Measurements from ENCODE around the gene ALOX12B. TPM values are rescaled to one million over a fixed set of nuclear protein-coding genes. Genes with fewer than 3 reads are reported as not detected.
"Not testable (repeated sequence)": the region's sequence is repeated elsewhere in the genome, so short reads cannot be mapped to it uniquely, and the experiment has no call there.

Gene ALOX12B
- total RNA-seq, 5 donors from 2014 or later (not counting 1 experiment from before 2014, with no cell fraction given), result 0.63 to 1.1 (median 0.81) TPM; not detected in 1

DNA sequence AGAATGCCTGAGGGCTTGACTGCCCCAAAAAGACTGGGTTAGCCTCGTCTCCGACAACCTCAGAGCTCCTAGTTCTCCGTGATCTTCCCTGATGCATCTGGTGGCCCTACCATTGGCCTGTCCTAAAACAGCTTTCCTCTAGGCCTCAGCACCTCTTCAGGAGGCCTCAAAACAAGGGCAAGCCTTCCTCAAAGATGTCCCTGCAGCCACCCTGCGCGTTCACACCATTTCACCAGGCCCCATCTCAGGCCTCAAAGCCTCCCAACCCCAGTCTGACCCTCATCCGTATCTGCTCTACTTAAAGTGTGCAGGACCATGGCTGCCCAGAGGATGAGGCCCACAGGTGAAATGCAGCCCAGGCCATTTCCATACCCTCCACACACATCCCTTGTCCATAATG lies 23.4 kb upstream of the ALOX12B start:
- DNase-seq (no peak), ATAC-seq (replicated peaks in 1 of 4) (no peak)
- Mint-ChIP-seq H3K4me1 (peaks cover 0 to 4% (median 4%) of the 10 kb centered on the region in 3 donors), H3K27me3 (peaks cover 23 to 38% of the 10 kb centered on the region in 2 donors), H3K9me3 (no peaks in the 10 kb centered on the region), H3K27ac (no peak overlapping the region), H3K36me3 (no peaks in the 10 kb centered on the region), H3K4me3 (peak overlapping the region in 2 of 3 donors; percentile 16 to 47)
- ChIA-PET CTCF (interaction anchor here (0.6 to 2.4 kb wide), 15 partner anchors 8 to 789 kb away, joined by 3 to 14 read pairs (median 5); no protein-coding TSS in a partner anchor), POLR2A (interaction anchor here (0.6 to 0.9 kb wide), 2 partner anchors 31 to 436 kb away, joined by 3 to 5 read pairs; no protein-coding TSS in a partner anchor)
- Histone ChIP-seq H3K4me1 (ENCODE audit: control insufficient read depth in 1 of 2, extremely low read depth in 1 of 2, insufficient read depth in 2 of 2, low read length in 2 of 2) (peaks cover 0 to 10% of the 10 kb centered on the region in 2 experiments), H3K27ac (ENCODE audit: low read length) (no peak overlapping the region), H3K36me3 (ENCODE audit: control insufficient read depth in 2 of 2, extremely low read depth in 1 of 2, insufficient read depth in 1 of 2, low read length in 1 of 2) (no peaks in the 10 kb centered on the region), H3K9me3 (no peaks in the 10 kb centered on the region), H3K27me3 (replicated peaks in 1 of 2; ENCODE audit: control insufficient read depth in 2 of 2, extremely low read depth in 1 of 2, insufficient read depth in 2 of 2, low read length in 1 of 2) (peaks cover 8 to 70% of the 10 kb centered on the region in 2 experiments), H3K4me3 (ENCODE audit: control insufficient read depth in 1 of 2, extremely low read depth in 1 of 2, low read length in 1 of 2) (no peak overlapping the region)
- WGBS (ENCODE audit: insufficient coverage), result 96% methylated on average over 6 of the region's 6 CpGs

DNA sequence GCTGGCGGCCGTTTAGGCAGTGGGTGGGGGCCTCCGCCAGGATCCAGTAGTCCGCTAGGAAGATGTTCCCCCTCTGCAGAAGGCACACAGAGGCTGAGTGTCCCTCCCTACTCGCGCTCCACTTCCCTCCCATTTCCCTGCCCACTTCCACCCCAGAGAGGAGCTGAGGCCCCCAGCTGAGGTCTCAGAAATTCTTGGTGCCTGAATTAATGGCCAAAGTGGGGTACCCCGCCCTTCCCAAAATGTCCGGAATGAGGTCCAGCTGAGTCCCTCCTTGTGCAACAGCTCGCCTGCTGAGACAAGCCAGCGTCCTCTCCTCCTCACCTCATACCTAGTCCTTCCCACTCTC lies 22.9 kb upstream of the ALOX12B start:
- Histone ChIP-seq H3K9me3 (no peaks in the 10 kb centered on the region), H3K4me1 (ENCODE audit: control insufficient read depth in 1 of 2, extremely low read depth in 1 of 2, insufficient read depth in 2 of 2, low read length in 2 of 2) (peaks cover 0 to 10% of the 10 kb centered on the region in 2 experiments), H3K4me3 (ENCODE audit: control insufficient read depth in 1 of 2, extremely low read depth in 1 of 2, low read length in 1 of 2) (peak overlapping the region in 1 of 2 donors; percentile 46), H3K27ac (ENCODE audit: low read length) (no peak overlapping the region), H3K36me3 (ENCODE audit: control insufficient read depth in 2 of 2, extremely low read depth in 1 of 2, insufficient read depth in 1 of 2, low read length in 1 of 2) (no peaks in the 10 kb centered on the region), H3K27me3 (replicated peaks in 1 of 2; ENCODE audit: control insufficient read depth in 2 of 2, extremely low read depth in 1 of 2, insufficient read depth in 2 of 2, low read length in 1 of 2) (peaks cover 5 to 66% of the 10 kb centered on the region in 2 experiments)
- Mint-ChIP-seq H3K9me3 (no peaks in the 10 kb centered on the region), H3K4me1 (peaks cover 0 to 4% (median 4%) of the 10 kb centered on the region in 3 donors), H3K36me3 (no peaks in the 10 kb centered on the region), H3K27me3 (peaks cover 20 to 34% of the 10 kb centered on the region in 2 donors), H3K27ac (no peak overlapping the region), H3K4me3 (peak overlapping the region in 2 of 3 donors; percentile 47 to 60)
- 36% methylated on average over 4 of the region's 10 CpGs for WGBS (ENCODE audit: insufficient coverage)
- ATAC-seq (replicated peaks in 1 of 4) (no peak), DNase-seq (no peak)
- POLR2A ChIA-PET, result interaction anchor here (0.6 to 0.9 kb wide), 2 partner anchors 31 to 435 kb away, joined by 3 to 5 read pairs; no protein-coding TSS in a partner anchor
- CTCF ChIA-PET, result interaction anchor here (0.6 to 2.4 kb wide), 18 partner anchors 9 to 789 kb away, joined by 3 to 14 read pairs (median 5); no protein-coding TSS in a partner anchor

DNA sequence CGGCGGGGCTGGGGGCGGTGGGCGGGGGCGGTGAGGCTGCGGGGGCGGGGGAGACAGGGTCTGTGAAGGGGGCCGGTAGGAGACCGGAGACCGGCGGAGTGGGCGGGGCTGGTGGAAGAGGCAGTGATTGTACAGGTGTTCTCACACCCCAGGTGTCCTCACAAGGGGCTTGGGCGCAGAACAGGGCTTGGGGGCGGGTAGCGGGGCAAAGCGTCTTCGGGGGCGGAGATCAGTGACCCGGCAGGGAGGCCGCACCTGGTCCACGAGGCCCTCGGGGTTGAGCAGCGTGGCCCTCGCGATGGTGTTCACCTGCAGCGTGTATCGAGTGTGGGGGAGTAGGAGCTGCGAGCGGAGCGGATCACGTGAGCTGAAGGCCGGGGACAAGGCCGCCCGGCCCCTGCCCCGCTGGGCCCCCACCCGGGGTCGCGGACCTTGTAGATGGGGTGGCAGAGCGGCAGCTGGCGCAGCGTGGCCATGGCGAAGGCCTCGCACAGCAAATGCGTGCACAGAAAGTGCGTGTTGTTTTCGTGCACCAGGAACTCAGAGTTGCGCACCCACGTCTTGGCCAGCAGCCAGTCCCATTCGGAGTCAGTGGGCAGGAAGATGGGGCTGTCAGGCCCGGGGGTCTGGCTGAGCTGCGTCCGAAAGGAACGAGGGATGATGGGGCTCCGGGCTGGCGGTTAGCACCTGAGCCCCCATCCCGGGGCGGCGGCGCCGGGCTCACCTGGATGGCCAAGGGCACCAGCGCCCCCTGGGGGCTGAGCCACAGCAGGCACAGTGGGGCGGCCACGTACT lies 22.3 kb upstream of the ALOX12B start:
- Mint-ChIP-seq H3K9me3 (no peaks in the 10 kb centered on the region), H3K36me3 (no peaks in the 10 kb centered on the region), H3K4me1 (peaks cover 0 to 4% (median 4%) of the 10 kb centered on the region in 3 donors), H3K4me3 (peak overlapping the region; percentile 60 to 73 (median 68)), H3K27me3 (peaks cover 14 to 29% of the 10 kb centered on the region in 2 donors), H3K27ac (no peak overlapping the region)
- no peak overlapping the region for H3K27ac ChIP-seq (ENCODE audit: low read length)
- ATAC-seq (replicated peaks in 1 of 4) (peak; percentile 95 to 98 (median 98)), DNase-seq (peak; percentile 60 to 90 (median 77))
- H3K4me1 ChIP-seq (ENCODE audit: control insufficient read depth in 1 of 2, extremely low read depth in 1 of 2, insufficient read depth in 2 of 2, low read length in 2 of 2), result peaks cover 0 to 10% of the 10 kb centered on the region in 2 experiments
- peak overlapping the region; percentile 46 to 59 for H3K4me3 ChIP-seq (ENCODE audit: control insufficient read depth in 1 of 2, extremely low read depth in 1 of 2, low read length in 1 of 2)
- 18% methylated on average over 54 of the region's 63 CpGs for WGBS (ENCODE audit: insufficient coverage)
- POLR2A ChIA-PET, result interaction anchor here in 1 of 2 donors (0.9 kb wide), 1 partner anchor 30 kb away, joined by 3 read pairs; no protein-coding TSS in a partner anchor
- CTCF ChIA-PET, result interaction anchor here (0.7 to 2.4 kb wide), 14 partner anchors 10 to 138 kb away, joined by 3 to 14 read pairs (median 6); no protein-coding TSS in a partner anchor
- peaks cover 0 to 63% of the 10 kb centered on the region in 2 experiments for H3K27me3 ChIP-seq (replicated peaks in 1 of 2; ENCODE audit: control insufficient read depth in 2 of 2, extremely low read depth in 1 of 2, insufficient read depth in 2 of 2, low read length in 1 of 2)
- no peaks in the 10 kb centered on the region for H3K9me3 ChIP-seq
- H3K36me3 ChIP-seq (ENCODE audit: control insufficient read depth in 2 of 2, extremely low read depth in 1 of 2, insufficient read depth in 1 of 2, low read length in 1 of 2), result no peaks in the 10 kb centered on the region

DNA sequence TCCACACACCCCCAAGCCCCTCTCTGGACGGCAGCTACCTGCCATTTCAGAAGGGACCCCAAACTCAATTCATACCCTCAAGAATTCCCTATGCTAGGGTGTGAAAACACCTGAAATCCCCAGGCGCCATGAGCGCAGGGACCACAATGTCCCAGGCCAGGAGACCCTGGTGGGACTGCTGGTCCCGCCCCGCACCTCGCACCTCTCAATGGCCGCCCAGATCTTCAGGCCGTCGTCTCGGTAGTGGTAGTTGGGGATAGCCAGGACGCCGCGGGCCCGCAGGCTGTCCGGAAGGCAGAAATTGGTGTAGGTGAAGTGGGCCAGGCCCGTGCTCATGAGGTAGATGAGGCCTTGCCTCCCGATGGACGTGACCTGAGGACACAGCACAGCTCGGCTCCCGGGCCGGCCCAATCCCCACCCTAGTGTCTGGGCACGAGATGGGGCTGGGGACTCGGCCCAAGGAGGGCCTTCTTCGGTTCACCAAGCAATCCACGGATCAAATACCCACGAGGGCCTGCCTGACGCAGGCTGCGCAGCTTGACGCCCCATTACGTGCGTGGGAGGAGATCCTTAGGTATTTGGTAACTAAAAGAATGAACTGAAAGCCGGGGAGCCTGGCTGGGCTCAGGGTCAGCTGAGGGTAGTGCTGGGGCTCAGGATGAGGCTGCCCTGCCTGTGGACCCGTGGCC lies 21.6 kb upstream of the ALOX12B start:
- peaks cover 0 to 4% (median 4%) of the 10 kb centered on the region in 3 donors for H3K4me1 Mint-ChIP-seq
- ChIA-PET POLR2A (no interaction called here), CTCF (interaction anchor here (1.0 to 2.4 kb wide), 6 partner anchors 10 to 49 kb away, joined by 6 to 14 read pairs (median 12); no protein-coding TSS in a partner anchor)
- Histone ChIP-seq H3K27ac (ENCODE audit: low read length) (no peak overlapping the region), H3K4me1 (ENCODE audit: control insufficient read depth in 1 of 2, extremely low read depth in 1 of 2, insufficient read depth in 2 of 2, low read length in 2 of 2) (peaks cover 0 to 10% of the 10 kb centered on the region in 2 experiments), H3K4me3 (ENCODE audit: control insufficient read depth in 1 of 2, extremely low read depth in 1 of 2, low read length in 1 of 2) (no peak overlapping the region), H3K9me3 (no peaks in the 10 kb centered on the region), H3K36me3 (ENCODE audit: control insufficient read depth in 2 of 2, extremely low read depth in 1 of 2, insufficient read depth in 1 of 2, low read length in 1 of 2) (no peaks in the 10 kb centered on the region), H3K27me3 (replicated peaks in 1 of 2; ENCODE audit: control insufficient read depth in 2 of 2, extremely low read depth in 1 of 2, insufficient read depth in 2 of 2, low read length in 1 of 2) (peaks cover 0 to 61% of the 10 kb centered on the region in 2 experiments)
- ATAC-seq (replicated peaks in 1 of 4) (no peak), DNase-seq (no peak)
- peak overlapping the region in 2 of 3 donors; percentile 13 to 60 for H3K4me3 Mint-ChIP-seq
- 90% methylated on average over 21 of the region's 33 CpGs for WGBS (ENCODE audit: insufficient coverage)
- no peaks in the 10 kb centered on the region for H3K9me3 Mint-ChIP-seq
- H3K36me3 Mint-ChIP-seq, result no peaks in the 10 kb centered on the region
- H3K27ac Mint-ChIP-seq, result no peak overlapping the region
- peaks cover 7 to 22% of the 10 kb centered on the region in 2 donors for H3K27me3 Mint-ChIP-seq

DNA sequence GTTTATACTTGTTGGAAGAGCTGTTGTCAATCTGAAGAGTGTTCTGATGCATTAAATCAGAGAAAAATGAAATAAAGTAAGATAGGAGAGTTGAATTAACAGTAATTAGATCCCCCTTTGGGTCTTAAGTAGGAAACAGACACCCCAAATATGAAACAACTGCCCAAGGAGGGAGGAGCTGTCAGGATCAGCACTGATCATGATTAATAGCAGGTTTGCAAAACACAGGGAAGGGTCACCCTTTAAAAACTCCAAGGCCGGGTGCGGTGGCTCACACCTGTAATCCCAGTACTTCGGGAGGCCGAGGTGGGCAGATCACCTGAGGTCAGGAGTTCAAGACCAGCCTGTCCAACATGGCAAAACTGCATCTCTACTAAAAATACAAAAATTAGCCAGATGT lies 19.5 kb upstream of the ALOX12B start:
- ChIA-PET CTCF (interaction anchor here in 1 of 2 donors (0.6 kb wide), 1 partner anchor 137 kb away, joined by 4 read pairs; no protein-coding TSS in a partner anchor), POLR2A (interaction anchor here in 1 of 2 donors (1.3 kb wide), 1 partner anchor 23 kb away, joined by 3 read pairs; no protein-coding TSS in a partner anchor)
- not testable (repeated sequence) for H3K27ac ChIP-seq (ENCODE audit: low read length); H3K9me3 Mint-ChIP-seq; H3K4me3 ChIP-seq (ENCODE audit: control insufficient read depth in 1 of 2, extremely low read depth in 1 of 2, low read length in 1 of 2); DNase-seq; H3K9me3 ChIP-seq; H3K36me3 Mint-ChIP-seq; H3K4me1 Mint-ChIP-seq; H3K36me3 ChIP-seq (ENCODE audit: control insufficient read depth in 2 of 2, extremely low read depth in 1 of 2, insufficient read depth in 1 of 2, low read length in 1 of 2); H3K27ac Mint-ChIP-seq; H3K4me3 Mint-ChIP-seq; H3K27me3 Mint-ChIP-seq; ATAC-seq (replicated peaks in 1 of 4)
- H3K4me1 ChIP-seq (ENCODE audit: control insufficient read depth in 1 of 2, extremely low read depth in 1 of 2, insufficient read depth in 2 of 2, low read length in 2 of 2), result peaks cover 0 to 10% of the 10 kb centered on the region in 2 experiments
- H3K27me3 ChIP-seq (replicated peaks in 1 of 2; ENCODE audit: control insufficient read depth in 2 of 2, extremely low read depth in 1 of 2, insufficient read depth in 2 of 2, low read length in 1 of 2), result peaks cover 0 to 50% of the 10 kb centered on the region in 2 experiments
- WGBS (ENCODE audit: insufficient coverage), result 91% methylated on average over 4 of the region's 4 CpGs

DNA sequence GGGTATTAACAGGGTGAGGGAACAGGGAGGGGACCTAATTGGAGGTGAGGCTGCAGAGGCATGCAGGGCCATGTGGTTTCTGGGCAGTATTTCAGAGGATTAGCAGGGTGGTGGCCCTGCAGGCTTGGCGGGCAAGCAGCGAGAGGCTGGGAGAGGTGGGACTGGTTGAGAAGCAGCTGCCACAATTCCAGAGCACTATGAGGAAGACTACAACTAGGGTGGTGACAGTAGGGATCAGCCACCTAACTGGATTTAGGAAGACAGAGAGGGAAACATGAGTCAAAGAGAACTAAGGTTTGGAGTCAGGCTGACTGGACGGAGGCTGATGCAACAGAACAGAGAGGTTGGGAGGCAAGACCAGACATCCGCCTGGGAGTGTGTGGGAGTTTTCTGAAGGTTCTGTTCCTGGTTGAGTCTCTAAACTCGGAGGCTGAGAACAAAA lies 18.5 kb upstream of the ALOX12B start:
- Histone ChIP-seq H3K9me3 (no peaks in the 10 kb centered on the region), H3K36me3 (ENCODE audit: control insufficient read depth in 2 of 2, extremely low read depth in 1 of 2, insufficient read depth in 1 of 2, low read length in 1 of 2) (no peaks in the 10 kb centered on the region), H3K27me3 (replicated peaks in 1 of 2; ENCODE audit: control insufficient read depth in 2 of 2, extremely low read depth in 1 of 2, insufficient read depth in 2 of 2, low read length in 1 of 2) (peaks cover 0 to 40% of the 10 kb centered on the region in 2 experiments), H3K27ac (ENCODE audit: low read length) (no peak overlapping the region), H3K4me1 (ENCODE audit: control insufficient read depth in 1 of 2, extremely low read depth in 1 of 2, insufficient read depth in 2 of 2, low read length in 2 of 2) (peaks cover 0 to 10% of the 10 kb centered on the region in 2 experiments), H3K4me3 (ENCODE audit: control insufficient read depth in 1 of 2, extremely low read depth in 1 of 2, low read length in 1 of 2) (no peak overlapping the region)
- ChIA-PET POLR2A (no interaction called here), CTCF (interaction anchor here in 1 of 2 donors (0.6 kb wide), 1 partner anchor 137 kb away, joined by 3 read pairs; no protein-coding TSS in a partner anchor)
- no peaks in the 10 kb centered on the region for H3K9me3 Mint-ChIP-seq
- H3K4me3 Mint-ChIP-seq, result no peak overlapping the region
- 66% methylated on average over 2 of the region's 5 CpGs for WGBS (ENCODE audit: insufficient coverage)
- ATAC-seq (replicated peaks in 1 of 4), result no peak
- H3K27me3 Mint-ChIP-seq, result peaks cover 0 to 1% of the 10 kb centered on the region in 2 donors
- DNase-seq, result no peak
- H3K4me1 Mint-ChIP-seq, result peaks cover 0 to 4% (median 4%) of the 10 kb centered on the region in 3 donors
- H3K36me3 Mint-ChIP-seq, result no peaks in the 10 kb centered on the region
- no peak overlapping the region for H3K27ac Mint-ChIP-seq
